NCI-H1092 (cell line): ENCODE measurements around the gene OR4S2.

ENCODE experiments used
- DNase-seq: peaks from one replicate; lab custom pipeline; 2025; lab: John Stamatoyannopoulos, UW

The OR4S2 gene, protein sequence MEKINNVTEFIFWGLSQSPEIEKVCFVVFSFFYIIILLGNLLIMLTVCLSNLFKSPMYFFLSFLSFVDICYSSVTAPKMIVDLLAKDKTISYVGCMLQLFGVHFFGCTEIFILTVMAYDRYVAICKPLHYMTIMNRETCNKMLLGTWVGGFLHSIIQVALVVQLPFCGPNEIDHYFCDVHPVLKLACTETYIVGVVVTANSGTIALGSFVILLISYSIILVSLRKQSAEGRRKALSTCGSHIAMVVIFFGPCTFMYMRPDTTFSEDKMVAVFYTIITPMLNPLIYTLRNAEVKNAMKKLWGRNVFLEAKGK

DNA sequence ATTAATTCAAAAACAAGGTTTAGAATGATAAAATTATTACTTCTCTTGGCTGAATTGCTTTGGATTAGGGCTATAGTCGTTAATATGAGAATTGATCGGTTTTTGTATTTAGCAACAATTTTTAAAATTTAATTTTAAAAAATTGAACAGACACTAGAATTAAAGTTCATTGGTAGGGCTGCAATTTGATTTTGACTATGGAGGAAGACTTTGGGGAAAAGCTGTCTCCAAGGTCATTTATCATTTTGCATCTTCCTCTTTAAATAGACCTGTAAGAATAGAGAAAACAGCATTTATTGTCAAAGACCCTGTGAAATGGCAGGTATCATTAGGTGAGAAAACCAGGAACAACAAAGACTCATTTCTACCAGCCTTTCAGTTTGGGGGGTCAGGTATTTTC is at the start of gene OR4S2:
Gene OR4S2, plus strand, starts transcription at position 301 of the 400 bp plus-strand sequence. CDS start 2,577 bp downstream, outside the sequence.
- DNase-seq, result no peak

DNA sequence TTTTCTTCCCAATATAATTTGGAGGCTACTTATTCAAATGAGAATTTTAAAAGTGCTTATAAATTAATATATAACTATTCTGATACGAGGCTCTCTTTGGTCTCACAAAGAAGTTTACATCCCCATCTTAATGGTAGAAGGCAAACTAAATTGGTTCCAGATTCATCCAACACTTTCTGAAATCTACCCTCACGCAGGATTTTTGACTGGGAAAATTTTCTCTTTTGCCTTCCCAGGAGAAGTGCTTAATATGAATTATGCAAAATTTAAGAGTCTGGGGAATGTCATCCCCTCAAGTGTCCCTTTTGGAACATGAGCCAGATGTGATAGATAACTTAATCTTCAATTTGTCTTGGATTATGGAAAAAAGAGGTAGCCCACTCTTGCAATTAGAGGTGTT is 40.6 kb upstream of the OR4S2 start, which contains the start of gene OR4C11:
Gene OR4C11, minus strand, starts transcription at position 101 of the 400 bp plus-strand sequence. CDS start 3,272 bp downstream, outside the sequence.
- DNase-seq, result no peak

DNA sequence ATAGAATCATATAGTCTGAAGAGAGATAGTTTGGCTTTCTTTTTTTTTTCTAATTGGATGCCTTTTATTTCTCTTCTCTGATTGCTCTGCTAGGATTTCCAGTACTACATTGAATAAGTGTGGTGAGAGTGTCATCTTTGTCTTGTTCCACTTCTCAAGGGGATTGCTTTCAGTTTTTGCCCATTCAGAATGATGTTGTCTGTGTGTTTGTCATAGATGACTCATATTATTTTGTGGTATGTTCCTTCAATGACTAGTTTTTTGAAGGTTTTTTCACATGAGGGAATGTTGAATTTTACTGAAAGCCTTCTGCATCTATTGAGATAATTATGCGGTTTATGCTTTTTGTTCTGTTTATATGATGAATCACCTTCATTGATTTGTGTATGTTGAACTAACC is 23.6 kb upstream of the OR4S2 start:
- DNase-seq, result no peak

DNA sequence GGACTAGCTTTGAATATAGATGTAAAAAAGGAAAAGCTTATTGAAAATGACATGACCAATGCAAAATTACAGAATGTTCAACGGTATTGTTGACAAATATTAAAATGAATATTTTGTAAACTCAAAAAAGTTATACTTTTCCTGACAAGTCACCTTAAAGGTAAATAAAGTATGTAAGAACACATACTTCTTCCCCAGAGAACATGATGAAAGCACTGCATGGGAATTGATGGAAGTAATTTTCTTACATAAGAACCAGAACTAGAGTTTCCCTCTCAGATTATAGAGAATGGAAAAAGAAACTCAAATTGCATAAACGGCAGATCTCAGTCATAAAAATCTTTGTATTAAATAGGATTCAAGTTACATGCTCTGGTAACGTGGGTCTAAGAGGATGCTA is 13.3 kb upstream of the OR4S2 start, which contains the start of gene OR4P4:
Gene OR4P4, plus strand, starts transcription at position 301 of the 400 bp plus-strand sequence.
- DNase-seq, result no peak

DNA sequence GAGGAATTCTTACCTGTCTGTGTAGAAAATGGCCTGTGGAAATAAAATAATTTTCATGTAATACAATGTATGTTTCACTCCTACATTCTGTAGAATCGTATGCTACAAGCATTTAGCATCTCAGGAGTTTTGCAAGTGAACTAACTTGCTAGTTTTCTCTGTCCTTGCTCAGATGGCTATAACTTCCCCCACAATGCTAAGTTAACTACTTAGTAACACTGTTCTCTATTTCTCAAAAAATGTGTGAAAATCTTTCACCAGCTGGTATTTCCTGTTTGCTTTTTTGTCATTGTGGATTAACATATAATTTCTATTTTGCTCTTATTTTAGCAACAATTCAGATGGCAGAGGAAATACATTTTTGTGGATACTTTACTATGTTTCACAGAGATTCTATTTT is 4.4 kb downstream of the OR4S2 start:
- no peak for DNase-seq

DNA sequence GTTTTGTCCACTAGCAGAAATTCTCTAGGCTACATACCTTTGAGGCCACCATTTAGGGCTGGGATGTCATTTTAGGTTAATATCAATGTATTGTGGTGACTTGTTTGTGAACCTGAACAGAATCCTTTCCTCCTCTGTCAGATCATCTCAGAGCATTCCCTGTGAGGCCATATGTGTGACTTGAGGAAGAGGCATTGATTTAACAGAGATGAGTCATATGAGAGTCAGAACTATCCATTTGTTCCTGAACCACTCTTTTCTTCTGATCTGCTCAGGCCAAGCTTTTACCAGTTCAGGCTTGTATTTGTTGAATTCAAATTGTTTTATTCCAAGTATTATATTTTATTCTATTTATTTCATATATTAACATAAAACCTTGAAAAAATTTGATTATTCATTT is 7.0 kb downstream of the OR4S2 start:
- DNase-seq, result no peak

DNA sequence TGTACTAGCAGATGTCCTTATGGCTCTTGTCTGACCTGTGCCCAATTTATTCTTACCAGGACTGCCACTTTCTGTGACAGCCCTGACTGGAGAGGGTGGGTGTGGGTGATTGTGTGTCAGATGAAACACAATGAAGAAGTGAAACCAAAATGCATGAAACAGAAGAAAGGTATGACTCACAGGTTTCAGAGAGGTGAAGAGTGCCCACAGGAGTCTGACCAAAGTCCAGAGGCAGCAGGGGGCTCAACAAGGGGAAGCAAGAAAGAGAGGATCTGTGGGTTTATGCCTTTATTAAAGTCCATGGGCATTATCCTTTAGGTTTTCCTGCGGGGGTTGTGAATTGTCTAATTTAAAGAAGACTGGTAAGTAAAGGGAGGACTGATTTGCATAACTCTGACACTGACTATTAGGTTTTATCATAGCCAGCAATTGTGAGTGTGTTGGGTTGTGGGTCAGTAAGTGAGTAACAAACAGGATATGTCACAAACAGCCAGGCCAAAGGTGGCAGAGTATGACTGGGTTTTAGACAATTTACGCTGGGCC is 10.0 kb downstream of the OR4S2 start:
- no peak for DNase-seq

DNA sequence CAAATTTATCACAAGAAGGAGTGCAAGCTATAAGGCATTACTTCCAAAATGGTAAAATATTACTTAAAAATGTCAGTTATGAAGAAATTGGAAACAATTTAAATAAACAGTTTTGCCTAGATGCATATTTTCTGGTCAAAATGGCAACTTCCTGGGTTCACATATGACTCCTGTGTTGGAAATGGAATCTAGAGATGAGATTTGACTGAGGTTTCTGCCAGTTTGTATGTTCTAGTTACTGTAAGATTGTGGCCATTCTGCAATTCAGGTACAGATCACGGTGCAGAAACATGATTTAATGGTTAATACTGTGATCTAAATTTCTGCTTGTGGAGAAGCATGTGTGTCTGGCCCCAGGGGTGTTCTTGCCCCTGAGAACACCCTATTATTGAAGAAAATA is 10.5 kb downstream of the OR4S2 start:
- DNase-seq, result no peak

DNA sequence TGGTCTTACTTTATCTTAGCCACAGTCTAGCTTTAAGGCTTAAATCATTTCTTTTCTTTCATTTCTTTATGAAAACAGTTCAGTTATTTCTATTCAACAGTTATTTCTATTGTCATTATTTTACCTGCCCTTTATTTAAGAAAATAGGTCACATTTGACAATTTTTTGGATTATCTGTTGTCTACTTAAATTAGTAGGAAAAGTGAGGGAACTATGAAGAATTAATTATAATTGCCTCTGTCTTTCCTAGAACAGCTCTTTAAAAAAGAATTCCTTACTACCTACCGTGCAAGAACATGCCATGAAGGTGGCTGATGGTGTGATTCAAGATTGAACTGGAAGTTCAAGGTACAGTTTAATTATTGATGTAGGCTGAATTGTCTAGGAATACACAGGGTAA is 13.8 kb downstream of the OR4S2 start, which contains the start of gene OR4C6:
Gene OR4C6, plus strand, starts transcription at position 301 of the 400 bp plus-strand sequence. CDS start 2,966 bp downstream, outside the sequence.
- no peak for DNase-seq

DNA sequence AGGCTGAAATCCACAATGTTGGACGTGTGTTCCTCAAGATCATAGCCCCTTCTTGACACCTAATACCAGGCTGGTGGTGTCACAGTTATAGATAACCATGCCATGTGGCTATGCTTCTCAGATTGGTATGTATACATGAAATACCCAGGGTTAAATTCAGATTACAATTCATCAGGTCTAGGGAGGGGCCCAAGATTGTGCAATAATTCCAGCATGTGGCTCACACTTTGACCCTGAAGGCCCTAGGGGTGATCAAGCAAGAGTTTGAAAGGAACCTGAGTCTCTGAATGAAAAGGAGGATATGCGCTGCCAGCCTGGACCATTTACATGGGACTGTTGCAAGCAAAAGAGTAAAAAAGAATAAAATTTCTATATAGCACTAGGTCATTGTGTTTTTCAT is 21.2 kb downstream of the OR4S2 start:
- DNase-seq, result no peak

DNA sequence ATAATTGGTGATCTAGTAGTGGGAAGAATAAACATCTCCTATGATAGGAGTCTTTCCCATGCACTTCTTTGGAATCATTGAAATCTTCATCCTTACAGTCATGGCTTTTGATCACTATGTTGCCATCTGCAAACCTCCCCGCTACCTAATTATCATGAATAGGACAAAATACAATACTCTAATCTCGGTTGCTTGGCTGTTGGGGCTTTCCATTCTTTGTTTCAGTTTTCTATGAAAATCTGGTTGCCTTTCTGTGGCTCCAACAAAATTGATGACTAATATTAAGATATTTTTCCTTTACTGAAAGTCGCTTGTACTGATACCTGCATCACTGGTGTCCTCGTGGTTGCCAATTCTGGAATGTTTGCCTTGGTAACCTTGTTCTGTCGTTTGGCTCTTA is 25.7 kb downstream of the OR4S2 start:
- DNase-seq, result no peak

DNA sequence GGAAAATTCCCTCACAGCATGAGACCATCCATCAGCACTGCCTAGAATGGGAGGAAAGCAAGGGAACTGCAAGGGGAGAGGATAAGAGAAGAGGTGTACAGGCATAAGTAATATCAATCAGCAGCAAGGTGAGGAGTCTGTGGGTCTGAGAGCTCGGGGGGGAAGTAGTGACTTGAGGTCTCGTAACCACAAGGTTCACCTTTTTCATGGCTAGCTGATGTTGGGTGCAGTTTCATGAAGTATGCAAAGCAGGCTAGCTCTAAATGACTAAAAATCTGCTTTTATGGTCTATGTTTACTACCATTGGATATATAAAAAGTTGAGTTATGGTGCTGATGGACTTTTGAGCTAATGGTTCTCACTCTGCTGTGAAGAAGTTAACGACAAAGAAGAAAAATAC is 49.7 kb downstream of the OR4S2 start:
- DNase-seq, result no peak

DNA sequence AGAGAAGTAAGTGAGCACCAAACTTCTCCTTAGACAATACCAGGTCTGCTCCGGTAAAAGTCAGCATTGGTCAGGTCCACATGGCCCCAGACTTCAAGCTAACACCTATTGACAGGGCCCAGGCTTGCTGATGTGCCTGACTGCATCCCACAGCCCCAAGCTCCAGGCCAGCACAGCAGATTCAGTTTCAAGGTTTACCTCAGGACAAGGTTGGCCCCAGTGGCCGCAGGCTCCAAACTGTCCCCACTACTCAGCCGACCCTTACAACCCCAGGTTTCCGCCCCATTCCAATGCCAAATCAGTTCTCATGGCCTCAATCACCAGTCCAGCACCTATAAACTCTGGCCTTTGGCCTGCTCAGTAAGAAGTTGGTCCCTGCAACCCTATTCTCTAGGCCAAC is 53.3 kb downstream of the OR4S2 start:
- DNase-seq, result no peak
